Activated CD4-positive, alpha-beta T cell treated with anti-CD3 and anti-CD28 coated beads, Interleukin-2, amount 50 U/mL, for 4 hours (primary cell): ENCODE measurements around the gene CAPN1.

Source experiments
- DNase-seq, 2 experiments: peaks; one replicate each; pipeline ENCODE4 v3.0.0-alpha.2; 2020

Gene CAPN1

DNA sequence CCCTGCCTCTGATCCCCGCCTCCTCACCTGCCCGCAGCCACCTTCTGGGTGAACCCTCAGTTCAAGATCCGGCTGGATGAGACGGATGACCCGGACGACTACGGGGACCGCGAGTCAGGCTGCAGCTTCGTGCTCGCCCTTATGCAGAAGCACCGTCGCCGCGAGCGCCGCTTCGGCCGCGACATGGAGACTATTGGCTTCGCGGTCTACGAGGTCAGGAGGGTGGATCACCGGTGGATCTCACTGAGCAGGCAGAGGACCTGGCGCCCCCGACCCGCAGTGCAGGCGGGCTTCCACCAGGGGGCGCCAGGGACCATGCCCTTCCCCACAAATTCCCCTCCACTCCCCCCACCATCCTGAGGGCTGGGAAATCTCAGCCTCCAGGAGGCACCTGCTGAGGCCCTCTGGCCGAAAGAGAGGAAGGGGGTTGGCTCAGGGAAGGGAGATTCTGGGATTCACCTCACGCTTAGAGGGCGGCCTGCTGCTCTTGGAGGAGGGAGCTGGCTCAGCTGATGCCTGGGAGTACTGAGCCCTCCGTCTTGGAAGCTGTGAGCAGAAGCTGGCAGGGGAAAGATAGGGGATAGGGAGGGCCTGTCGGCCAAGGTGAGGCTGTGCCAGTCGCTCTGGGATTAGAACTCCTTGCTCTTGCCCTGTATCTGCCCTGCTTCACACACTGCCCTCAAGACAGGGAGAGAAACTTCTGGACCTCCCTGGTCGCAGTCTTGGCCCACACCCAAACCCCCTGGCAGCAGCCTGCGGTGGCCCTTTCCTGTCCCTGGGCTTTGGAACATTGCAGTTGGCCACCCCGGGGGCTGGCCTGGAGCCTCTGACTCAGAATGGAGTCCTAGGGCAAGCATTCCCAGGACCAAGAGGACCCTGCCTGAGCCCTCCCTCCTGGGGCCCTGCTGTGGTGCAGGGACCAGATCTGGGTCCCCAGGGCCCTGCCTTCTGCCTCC is 23.2 kb downstream of the CAPN1 start:
- peak; percentile 28 to 45 for DNase-seq

GRCh38 chr11:65205602-65205967 is 23.9 kb downstream of the CAPN1 start:
- no peak for DNase-seq

DNA sequence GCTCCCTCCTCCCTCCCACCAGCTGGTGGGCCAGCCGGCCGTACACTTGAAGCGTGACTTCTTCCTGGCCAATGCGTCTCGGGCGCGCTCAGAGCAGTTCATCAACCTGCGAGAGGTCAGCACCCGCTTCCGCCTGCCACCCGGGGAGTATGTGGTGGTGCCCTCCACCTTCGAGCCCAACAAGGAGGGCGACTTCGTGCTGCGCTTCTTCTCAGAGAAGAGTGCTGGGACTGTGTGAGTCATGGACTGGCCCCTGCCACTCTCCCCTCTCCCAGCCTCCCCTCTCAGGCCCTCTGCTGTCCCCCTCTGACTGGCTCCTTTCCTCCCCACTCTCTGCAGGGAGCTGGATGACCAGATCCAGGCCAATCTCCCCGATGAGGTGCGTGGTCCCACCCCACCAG is 24.7 kb downstream of the CAPN1 start:
- DNase-seq, result no peak

- no peak for DNase-seq
Measured at GRCh38 chr11:65206901-65207300, 25.2 kb downstream of the CAPN1 start.

- DNase-seq, result no peak
Measured at GRCh38 chr11:65207918-65208784, 26.4 kb downstream of the CAPN1 start.

DNA sequence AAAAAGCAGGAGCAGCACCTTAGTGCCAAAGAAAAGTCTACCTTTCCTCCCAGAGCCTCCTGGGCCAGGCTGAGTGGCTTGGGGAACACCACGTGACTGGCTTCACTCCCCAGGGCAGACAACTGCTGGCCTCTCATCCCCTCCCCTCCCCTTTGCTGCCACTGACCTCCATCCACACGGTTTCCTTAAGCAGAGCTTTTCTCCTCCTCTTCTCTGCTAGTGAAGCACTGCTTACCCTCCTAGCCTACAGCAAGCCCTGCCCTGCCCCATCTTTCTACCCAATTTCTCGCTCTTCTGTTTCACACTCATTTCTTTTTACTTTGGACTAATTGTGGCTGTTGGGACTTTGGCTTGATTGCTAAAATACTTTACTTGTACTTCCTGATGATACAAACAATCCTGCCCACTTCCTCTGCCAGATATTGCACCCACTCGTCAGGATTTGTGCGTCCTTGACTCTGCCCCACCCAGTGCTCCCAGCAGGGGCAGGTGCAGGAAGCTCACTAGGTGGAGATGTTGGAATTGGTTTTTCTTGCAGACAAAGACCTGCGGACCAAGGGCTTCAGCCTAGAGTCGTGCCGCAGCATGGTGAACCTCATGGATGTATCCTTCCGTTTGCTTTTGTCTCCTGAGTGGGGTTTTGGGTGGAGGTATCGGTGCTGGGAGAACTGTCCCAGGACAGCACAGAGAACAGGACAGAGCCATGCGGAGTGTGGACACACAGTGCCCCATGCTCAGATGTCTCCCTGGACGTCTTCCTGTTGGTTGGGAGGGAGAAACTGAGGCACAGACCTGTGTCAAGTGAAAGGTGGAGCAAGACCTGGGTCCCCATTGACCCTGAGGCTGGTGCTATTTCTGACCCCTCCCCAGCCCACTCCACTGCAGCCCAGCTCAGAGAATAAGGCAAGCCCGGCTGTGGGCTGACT is 27.3 kb downstream of the CAPN1 start:
- no peak for DNase-seq

DNA sequence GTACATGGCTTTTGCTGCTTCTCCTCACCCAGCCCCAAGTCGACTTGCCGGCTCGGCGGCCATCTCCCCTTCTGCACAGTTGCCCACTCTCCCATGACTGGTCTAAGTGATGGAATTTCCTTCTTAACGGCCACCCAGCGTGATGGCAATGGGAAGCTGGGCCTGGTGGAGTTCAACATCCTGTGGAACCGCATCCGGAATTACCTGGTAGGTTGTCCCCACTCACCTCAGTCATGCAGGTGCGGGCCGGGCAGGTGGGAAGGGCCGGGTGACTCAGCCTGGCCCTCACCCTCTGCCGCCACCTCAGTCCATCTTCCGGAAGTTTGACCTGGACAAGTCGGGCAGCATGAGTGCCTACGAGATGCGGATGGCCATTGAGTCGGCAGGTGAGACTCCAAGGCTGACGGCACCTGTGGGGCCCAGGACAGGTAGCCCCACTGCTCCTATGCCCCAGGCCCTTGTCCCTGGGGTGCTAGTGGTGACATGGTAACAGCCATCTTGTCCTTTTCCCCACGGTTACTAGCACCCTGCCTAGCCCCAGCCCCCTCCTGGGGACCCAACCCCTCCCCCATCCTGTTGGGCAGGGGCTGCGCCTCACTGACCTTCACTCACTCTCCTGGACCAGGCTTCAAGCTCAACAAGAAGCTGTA is 28.1 kb downstream of the CAPN1 start:
- DNase-seq, result no peak

DNA sequence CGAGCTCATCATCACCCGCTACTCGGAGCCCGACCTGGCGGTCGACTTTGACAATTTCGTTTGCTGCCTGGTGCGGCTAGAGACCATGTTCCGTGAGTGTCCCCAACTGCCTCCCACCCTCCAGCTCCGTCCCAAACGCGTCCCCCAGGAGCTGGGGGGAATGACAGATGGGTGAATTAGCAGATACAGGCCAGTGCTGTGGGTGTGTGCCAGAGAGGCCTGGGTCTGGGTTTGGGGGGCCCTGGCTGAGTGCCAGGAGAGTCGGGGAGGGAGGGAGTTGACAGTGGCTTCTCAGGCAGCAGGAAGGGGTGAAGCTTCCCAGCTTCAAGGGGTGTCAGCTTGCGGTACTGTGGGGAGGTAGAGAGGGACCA is 28.6 kb downstream of the CAPN1 start:
- no peak for DNase-seq

DNA sequence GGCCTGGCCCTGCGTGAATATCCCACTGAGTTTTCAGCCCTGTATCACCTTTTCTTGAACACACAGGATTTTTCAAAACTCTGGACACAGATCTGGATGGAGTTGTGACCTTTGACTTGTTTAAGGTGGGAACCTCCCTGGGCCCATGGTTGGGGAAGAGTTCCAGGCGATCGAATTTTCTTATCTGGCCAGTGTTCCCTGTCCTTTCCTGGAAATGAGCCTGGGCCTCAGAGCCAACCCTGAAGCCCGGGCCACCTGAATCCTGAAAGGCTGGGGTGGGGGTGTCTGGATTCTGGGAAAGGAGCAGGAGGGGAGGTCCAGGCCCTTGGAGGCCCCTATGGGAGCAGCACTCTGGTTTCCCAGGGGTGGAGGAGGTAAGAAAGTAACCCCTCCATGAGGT is 29.0 kb downstream of the CAPN1 start:
- DNase-seq, result no peak

- DNase-seq, result no peak
Measured at GRCh38 chr11:65211293-65212105, 29.8 kb downstream of the CAPN1 start.

- DNase-seq, result no peak
Measured at GRCh38 chr11:65212226-65212801, 30.6 kb downstream of the CAPN1 start.

GRCh38 chr11:65213322-65214211 is 31.8 kb downstream of the CAPN1 start:
- no peak for DNase-seq

DNA sequence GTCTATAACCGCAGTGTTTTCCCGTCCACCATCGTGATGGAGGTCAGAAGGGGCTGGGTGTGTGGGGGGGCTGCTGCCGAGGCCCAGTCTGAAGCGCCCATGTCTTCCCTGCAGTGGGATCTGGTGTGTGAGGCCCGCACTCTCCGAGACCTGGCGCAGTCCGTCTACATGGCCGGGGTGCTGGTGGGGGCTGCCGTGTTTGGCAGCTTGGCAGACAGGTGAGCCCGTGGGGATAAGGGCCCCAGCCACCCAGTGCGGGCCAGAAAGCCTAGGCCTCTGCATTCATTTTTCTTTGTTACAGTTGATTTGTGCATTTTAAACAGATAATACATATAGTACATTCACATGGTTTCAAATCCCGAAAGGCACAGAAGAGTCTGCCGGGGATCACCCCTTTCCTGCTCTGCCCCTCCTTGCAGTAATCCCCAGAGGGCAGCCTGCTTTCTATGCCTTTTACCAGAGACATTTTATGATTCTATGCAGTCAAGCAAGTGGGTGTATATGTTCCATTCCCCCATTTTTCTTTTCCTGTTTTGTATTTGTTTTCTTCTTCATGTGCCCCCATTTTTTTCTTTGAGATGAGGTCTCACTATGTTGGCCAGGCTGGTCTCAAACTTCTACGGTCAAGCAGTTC is 32.6 kb downstream of the CAPN1 start:
- DNase-seq, result no peak

DNA sequence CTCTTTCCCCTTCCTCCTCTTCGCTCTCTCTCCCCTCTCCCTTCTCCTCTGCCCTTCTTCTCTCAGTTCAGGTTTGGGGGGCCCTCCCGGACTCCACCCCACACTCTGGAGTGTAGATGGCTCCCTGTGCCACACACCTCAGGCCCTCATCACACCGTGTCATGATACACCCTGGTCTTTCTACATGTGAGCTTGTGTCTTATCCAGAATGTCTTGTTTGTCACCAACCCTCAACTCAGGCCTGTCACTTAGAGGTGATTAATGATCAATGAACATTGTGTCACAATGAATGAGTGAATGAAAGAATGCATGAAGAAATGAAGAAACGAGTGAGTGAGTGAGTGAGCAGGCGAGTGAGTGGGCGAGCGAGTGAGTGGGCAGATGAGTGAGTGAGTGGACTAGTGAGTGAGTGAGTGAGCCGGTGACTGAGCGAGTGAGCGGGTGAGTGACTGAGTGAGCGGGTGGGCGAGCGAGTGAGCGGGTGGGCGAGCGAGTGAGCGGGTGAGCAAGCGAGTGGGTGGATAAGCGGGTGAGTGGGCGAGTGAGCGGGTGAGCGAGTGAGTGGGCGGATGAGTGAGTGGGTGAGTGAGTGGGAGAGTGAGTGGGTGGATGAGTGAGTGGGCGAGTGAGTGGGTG is 33.8 kb downstream of the CAPN1 start:
- peak; percentile 32 to 34 for DNase-seq

GRCh38 chr11:65216830-65217229 is 35.1 kb downstream of the CAPN1 start:
- DNase-seq, result no peak

DNA sequence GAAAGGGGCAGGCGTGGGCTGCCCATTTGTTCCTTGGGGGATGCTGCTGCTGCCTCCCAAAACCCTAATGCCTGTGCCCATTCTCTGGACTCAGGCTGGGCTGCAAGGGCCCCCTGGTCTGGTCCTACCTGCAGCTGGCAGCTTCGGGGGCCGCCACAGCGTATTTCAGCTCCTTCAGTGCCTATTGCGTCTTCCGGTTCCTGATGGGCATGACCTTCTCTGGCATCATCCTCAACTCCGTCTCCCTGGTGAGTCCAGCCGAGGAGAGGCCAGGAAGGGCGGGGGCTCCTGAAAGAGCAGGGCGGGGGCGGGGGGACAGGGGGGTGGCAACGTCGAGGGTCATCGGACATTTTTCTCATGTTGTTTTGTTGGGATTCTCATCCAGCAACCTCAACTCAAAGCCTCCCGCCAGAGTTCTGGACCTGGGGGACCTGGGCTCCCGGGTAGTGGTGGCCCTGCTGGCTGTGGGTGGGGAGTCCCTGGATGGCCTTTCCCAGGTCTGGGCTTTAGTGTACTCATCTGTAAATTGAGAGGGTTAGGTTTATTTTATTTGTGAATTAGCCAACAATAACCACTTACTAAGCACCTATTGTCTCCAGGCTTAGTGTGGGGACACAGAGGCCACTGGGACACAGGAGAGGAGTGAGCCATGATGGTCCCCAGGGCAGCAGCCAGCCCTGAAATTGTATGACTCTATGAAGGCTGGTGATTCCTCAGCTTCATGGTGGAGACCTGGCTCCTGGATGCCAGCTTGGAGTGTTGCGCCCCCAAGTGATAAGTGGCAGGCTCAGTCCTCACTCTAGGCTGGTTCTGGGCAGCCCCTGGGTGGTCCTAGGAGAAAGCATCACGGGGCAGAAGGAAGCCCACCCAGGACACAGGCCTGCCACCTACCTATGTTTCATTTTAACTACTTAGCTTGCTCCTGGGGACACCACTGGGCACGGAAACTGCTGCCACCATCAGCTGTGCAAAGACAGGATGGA is 36.0 kb downstream of the CAPN1 start:
- DNase-seq, result no peak

DNA sequence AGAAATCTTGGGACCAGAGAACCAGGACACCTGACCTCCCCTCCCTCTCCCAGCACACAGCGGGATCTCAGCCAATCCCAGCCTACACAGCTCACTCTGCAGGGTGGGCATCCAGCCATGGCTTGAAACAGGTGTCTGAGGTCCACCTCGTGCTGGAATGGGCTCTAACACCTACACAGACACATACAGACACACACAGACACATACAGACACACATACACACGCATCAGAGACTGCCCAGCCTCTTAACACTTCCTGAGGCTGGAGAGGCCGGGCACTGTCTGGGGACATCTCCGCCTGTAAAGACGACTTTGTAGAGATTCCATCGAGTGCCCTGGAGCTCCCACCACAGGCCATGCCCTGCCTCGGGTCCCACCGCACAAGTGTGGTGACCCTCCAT is 36.7 kb downstream of the CAPN1 start:
- DNase-seq, result no peak

GRCh38 chr11:65219930-65220213 is 38.1 kb downstream of the CAPN1 start:
- no peak for DNase-seq
